SHP77 treated with DMSO at 0.1 percent for 48 hours (cell line): Measurements from ENCODE around the gene IMP4.

Source experiments
- DNase-seq: peaks from one replicate; lab custom pipeline; 2025; lab: John Stamatoyannopoulos, UW

IMP4 gene

DNA sequence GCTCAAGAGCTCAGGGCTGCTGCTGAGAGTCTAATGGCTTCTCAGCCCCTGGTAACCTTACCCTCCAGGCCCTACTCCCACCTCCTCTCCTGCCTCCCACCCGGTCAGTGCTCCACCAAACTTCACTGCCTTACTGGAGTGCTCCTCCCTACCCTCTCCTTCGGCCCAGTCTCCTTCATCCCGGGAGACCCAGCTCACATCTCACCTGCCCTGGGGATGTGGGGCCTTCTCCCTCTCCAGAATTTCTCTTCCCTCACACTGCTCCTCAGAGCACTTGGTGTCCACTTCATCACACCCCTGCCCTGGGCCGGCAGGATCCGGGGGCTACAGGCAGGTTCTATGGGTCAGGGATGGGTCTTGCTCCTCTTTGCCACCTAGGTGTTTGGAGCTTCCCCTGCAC lies 34.8 kb downstream of the IMP4 start:
- DNase-seq = no peak

GRCh38 chr2:130378206-130378897 lies 35.7 kb downstream of the IMP4 start:
- DNase-seq = no peak

- no peak for DNase-seq
Observed at GRCh38 chr2:130378898-130379214, 36.2 kb downstream of the IMP4 start.

GRCh38 chr2:130380096-130380934 lies 37.6 kb downstream of the IMP4 start:
- DNase-seq = no peak

- DNase-seq = no peak
Observed at GRCh38 chr2:130381145-130381544, 38.4 kb downstream of the IMP4 start.

- no peak for DNase-seq
Observed at GRCh38 chr2:130381619-130382018, 38.9 kb downstream of the IMP4 start.

DNA sequence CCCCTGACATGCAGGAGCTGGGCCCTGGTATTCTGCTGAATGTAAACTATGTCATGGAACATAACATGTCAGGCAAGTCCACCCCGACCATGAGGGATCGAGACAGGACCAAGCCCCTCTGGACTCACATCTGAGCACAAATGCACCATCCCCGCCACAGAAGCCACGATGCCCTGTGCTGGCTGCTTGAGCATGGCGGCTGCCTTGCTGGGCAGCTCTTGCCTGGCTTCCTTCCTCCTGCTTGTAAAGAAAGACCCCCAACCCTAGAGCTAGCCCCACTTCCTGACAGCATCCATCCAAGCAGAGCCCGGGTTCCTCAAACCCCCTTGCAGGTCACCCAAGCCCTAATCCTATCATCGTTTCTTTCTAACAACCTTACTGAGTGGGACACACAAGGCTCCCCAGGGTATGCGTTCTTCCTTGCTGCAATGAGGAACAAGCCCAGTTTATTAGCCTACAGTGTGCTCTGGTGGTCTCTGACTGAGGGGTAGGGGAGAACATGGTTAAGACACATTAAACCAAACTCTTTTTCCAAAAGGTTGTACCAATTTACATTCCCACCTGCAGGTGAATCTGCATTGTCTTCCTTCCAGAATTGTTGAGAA lies 39.7 kb downstream of the IMP4 start:
- no peak for DNase-seq

GRCh38 chr2:130385709-130386108 lies 43.0 kb downstream of the IMP4 start:
- no peak for DNase-seq

- DNase-seq = no peak
Observed at GRCh38 chr2:130387071-130387400, 44.3 kb downstream of the IMP4 start.

- DNase-seq = no peak
Observed at GRCh38 chr2:130387804-130388203, 45.1 kb downstream of the IMP4 start.

GRCh38 chr2:130388221-130388907 lies 45.7 kb downstream of the IMP4 start:
- no peak for DNase-seq

DNA sequence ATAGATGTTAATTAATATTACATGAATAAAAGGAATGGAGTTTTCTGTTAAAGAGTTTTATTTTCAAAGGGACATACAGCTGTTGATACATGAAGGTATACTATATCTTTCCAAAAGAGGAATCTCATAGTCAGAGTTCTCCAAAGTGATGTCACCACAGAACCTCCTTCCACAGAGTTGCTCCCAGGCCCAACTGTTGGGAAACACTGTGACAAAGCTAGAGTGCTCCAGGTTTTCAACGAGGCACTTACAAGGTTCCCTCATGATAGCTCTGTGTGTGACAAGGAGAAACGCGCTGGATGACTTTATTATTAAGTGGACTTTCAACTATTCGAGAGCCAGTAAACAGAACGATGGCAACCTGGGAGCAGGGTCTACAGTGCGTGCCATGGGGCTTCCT lies 46.7 kb downstream of the IMP4 start:
- no peak for DNase-seq

GRCh38 chr2:130389783-130390182 lies 47.1 kb downstream of the IMP4 start:
- DNase-seq = no peak

GRCh38 chr2:130390460-130391057 lies 47.9 kb downstream of the IMP4 start:
- DNase-seq = no peak

DNA sequence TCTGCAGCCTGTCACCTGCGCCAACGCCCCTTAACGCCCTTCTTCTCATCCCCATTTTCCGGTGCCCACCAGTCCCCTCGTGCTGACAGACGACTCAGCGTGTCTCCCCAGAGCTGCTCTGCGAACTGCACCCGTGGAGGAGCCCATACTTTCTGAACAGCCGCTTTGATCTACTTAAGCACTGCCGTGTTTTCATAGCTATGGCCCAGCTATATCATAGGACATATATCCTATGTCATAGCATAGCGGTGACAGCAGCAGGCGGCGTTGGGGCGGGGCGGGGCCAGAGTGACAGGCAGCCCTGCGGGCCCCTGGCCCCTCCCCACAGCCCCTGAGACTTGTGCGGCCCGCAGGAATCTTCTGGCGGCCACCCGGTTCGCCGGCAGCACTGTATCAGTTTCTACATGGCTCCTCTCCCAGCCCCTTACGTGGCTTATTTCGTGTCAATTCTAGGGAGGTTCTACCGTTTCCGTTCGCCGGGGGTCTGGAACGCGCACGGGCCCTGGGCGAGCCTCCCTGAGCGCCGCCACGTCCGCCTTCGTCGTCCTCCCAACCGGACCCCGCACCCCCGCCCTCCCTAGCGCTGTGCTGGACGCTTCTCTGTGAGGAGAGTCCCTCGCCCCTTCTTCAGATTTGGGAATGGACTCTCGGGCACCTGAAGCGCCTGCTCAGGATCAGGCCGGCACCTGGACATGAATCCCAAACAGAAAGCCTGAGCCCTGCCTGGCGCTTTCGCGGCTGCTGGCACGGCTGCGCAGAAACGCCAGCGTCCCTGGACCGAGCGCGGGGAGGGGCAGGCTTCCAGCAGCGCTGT lies 48.6 kb downstream of the IMP4 start:
- peak; percentile 20 for DNase-seq

- peak; percentile 59 for DNase-seq
Observed at GRCh38 chr2:130391872-130392670, 49.4 kb downstream of the IMP4 start.

GRCh38 chr2:130393318-130393910 lies 50.7 kb downstream of the IMP4 start:
- DNase-seq = no peak
